Activated T-helper 2 cell treated with anti-CD3 and anti-CD28 coated beads, Interferon-gamma antibody, Interleukin-2, Interleukin-4, amounts not matched to agents 10 μg/mL and 5 μg/mL and 100 μg/mL, durations not matched to agents 14 hours and 24 hours and 36 hours (primary cell): ENCODE results near the gene TDRD12. TPM values are rescaled to one million over a fixed set of nuclear protein-coding genes. Genes with fewer than 3 reads are reported as not detected.
"Not testable (repeated sequence)": the region's sequence is repeated elsewhere in the genome, so short reads cannot be mapped to it uniquely, and the experiment has no call there.

Experiments
- DNase-seq: peaks from one replicate; pipeline ENCODE4 v3.0.0; 2021; ENCODE audit warnings: low spot score
- H3K27ac Mint-ChIP-seq: one replicate; pipeline ENCODE4 v1.8.0; 2021; ENCODE audit warnings: mixed read lengths
- H3K27me3 Mint-ChIP-seq: one replicate; pipeline ENCODE4 v1.8.0; 2021; ENCODE audit warnings: low read depth, mixed read lengths
- H3K36me3 Mint-ChIP-seq: one replicate; pipeline ENCODE4 v1.8.0; 2021; ENCODE audit warnings: low read depth, mixed read lengths
- H3K4me1 Mint-ChIP-seq: one replicate; pipeline ENCODE4 v1.8.0; 2021; ENCODE audit warnings: low read depth, mixed read lengths
- H3K4me3 Mint-ChIP-seq: one replicate; pipeline ENCODE4 v1.8.0; 2021; ENCODE audit warnings: low read depth, mild to moderate bottlenecking, moderate library complexity, mixed read lengths
- H3K9me3 Mint-ChIP-seq: one replicate; pipeline ENCODE4 v1.8.0; 2021; ENCODE audit warnings: mixed read lengths
- intact Hi-C: fragments of 100-400 bp; cut with micrococcal nuclease; formaldehyde crosslinking; loops from one replicate; pipeline ENCODE4 v1.15.1; 2023
- total RNA-seq: library from RNA; stranded (reverse); gene quantifications from 2 replicates; pipeline ENCODE4 v1.2.3, GENCODE V29; 2022

Gene TDRD12
- total RNA-seq, 1 donor from 2014 or later, result 0.07 TPM

DNA sequence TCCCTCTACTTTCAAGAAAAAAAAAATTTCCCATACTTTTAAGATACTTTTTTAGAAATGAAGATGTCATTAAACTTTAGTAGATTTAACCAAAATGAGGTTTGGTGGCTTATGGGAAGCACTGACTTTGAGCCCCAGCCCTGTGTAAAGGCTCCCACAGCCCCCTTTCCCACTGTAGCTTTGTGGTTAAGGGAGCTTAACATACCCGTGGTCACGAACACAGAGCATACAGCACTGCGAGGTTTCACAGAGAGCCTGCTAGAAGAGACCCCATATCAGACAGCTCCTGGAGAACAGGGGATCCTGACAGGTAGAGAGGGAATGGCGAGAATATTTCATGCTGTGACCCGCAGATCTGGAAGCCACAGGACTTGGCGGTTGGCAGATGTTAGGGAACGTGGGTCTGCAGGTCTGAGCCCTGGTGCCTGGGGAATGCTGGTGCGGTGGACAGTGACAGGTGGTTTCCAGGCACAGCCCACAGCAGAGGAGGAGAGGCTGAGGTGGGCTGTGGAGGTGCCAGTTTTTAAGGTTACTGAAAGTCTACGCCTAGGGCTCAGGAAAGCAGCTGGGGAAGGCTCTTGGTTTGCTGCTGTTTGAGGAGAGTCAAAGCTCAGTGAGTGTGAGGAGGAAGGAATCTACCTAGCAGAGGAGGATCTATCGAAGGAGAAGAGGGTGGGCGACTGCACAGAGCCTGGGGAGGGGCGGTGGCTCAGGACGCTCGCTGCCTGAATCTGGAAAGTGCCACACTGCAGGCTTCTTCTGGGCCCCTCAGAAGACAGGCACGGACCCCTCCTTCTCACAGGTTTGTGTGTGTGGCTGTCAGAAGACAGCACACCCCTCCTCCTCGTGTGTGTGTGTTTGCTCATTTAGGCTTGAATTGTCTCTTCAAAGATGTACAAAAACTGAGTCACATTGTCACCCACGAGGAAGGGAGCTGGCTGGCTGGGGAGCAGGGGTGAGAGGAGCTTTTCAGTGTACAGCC is 100.1 kb downstream of the TDRD12 start:
- Mint-ChIP-seq H3K4me1 (no peaks in the 10 kb centered on the region), H3K9me3 (no peaks in the 10 kb centered on the region), H3K27ac (no peak overlapping the region), H3K36me3 (no peaks in the 10 kb centered on the region), H3K4me3 (no peak overlapping the region), H3K27me3 (peaks cover 6% of the 10 kb centered on the region)
- DNase-seq, result no peak
- intact Hi-C loops, result no loop called here

DNA sequence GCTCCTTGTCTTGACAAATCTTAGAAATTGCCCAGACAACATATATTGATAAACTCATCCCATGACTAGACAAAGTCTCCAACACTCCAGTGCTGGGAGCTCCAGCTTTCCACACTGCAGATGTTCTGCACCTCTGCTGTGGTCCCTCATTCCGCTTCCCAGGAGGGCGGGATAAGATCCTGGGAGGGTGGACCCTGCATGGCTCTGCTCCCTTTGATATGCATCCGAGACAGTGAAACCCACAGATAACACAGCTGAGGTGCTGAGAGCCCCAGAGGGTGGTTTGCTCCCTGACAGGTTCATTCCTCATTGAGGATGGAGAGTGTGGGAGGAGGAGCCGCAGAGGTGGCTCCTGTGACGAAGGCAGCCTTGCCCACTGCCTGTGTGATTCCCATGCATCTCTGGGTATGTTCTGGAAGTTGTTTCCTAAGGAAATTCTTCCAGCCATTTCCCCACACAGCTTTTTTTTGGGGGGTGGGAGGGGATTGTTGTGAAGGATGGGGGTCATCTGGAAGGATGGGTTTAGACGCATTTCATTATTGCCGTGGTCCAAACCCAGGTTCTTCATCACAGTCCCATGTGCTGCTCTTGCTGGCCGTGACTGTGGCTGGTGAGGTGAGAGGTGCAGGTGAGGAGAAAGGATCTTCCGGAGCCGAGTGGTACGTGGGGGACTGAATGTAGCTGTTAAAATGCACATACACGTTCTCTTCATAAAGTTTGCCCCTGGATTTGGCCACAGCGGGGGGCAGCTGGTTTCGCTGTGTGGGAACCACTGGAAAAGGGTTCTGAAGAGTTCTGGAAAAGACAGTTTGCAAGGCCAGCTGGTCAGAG is 103.6 kb downstream of the TDRD12 start:
- Mint-ChIP-seq H3K27ac (no peak overlapping the region), H3K4me1 (no peaks in the 10 kb centered on the region), H3K36me3 (no peaks in the 10 kb centered on the region), H3K9me3 (no peaks in the 10 kb centered on the region), H3K4me3 (no peak overlapping the region), H3K27me3 (peaks cover 10% of the 10 kb centered on the region)
- intact Hi-C loops, result no loop called here
- no peak for DNase-seq

DNA sequence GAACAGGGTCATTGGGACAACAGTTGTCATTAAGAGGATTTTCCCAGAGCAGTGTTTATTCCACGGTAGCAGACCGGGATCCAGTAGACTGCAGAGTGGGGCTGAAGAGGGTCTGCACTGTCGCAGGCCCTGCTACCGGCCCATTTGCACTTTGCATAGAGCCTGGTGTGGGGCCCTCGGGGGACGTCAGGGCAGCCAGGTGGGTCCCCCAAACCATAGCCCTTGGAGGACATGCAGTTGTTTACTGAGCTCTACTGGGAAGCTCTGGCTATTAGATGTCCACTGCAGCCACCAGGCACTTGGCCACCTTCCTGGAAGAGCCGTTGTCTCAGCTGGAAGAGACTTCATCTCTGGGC is 104.2 kb downstream of the TDRD12 start:
- Mint-ChIP-seq H3K36me3 (no peaks in the 10 kb centered on the region), H3K4me3 (no peak overlapping the region), H3K9me3 (no peaks in the 10 kb centered on the region), H3K27ac (no peak overlapping the region), H3K27me3 (peaks cover 11% of the 10 kb centered on the region), H3K4me1 (no peaks in the 10 kb centered on the region)
- no peak for DNase-seq
- intact Hi-C loops, result no loop called here

DNA sequence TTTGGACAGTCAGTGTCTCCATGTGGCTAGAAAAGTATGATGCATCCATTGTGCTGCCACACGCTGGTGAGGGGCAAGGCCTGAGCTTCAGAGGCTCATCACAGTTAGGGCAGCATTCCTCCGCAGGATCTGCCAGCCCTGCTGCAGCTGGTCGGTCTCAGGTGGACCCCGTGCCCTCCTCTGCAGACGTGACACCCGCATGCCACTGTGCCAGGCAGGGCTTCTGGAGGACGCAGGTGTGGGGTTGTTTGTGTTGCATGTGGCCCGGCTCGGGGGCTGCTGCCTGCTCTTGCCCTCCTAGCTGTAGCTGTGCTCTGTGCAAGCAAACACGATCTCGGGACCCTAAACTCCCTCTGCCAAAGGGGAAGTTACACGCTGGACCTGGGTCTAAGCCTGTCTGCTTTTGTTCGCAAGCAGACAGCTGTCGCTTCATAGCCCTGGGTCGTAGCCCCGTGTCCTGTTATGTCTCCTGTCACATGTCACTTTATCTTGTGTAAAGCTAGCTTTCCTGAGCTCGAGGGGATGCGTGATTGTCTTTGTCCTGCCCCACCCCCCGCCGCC is 104.7 kb downstream of the TDRD12 start:
- Mint-ChIP-seq H3K27ac (no peak overlapping the region), H3K36me3 (no peaks in the 10 kb centered on the region), H3K4me1 (no peaks in the 10 kb centered on the region), H3K27me3 (peaks cover 11% of the 10 kb centered on the region), H3K9me3 (no peaks in the 10 kb centered on the region), H3K4me3 (no peak overlapping the region)
- no peak for DNase-seq
- intact Hi-C loops, result no loop called here

DNA sequence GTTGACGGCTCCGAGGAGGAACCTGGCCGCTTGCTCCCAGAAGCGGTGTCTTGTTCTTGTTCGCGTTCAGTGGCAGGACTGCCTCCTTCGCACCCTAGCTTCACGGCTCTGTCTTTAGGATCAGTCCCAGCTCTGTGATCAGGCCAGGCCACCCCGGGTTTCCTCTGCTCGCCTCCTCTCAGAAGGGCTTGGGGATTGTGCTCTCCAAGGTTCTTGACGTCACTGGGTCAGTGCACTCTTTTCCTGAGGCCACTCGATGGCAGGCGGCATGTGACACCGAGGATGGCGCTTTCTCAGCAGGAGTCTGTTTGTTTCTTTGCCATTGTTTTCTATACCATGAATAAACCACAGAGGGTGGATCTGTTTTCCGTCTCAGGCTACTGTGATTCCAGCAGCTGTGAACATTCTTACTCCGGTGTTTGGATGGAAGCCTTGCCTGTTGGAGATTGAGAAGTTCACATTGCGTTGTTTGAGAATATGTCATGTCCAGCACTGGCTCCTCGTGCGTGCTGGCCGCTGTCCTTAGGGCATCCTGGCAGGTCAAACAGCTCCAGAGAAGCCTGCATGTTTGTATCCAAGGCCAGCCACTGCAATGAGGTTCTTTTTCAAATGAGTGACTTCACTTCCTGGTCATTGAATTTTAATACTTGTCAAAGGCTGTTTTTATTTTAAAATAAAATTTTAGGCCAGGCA is 105.5 kb downstream of the TDRD12 start:
- Mint-ChIP-seq H3K27me3 (peaks cover 7% of the 10 kb centered on the region), H3K27ac (no peak overlapping the region)

DNA sequence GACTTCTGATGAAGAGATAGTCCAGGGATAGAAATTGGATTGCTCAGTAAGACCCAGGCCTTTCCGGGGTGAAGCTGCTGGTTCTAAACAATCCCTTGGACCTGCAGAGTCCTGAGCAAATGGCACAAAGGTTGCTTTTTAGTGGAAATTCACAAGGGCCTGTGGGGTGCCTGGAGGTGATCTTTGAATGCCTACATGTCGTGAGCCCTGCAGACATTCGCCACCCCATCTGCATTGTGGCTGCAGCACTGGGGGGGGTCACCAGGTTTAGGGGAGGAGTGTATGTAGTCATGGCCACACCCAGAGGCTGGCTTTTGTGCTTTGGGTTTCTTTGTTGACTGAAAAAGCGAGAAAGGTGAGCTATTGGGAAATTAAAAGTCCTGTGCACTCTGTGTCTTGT is 108.6 kb downstream of the TDRD12 start:
- peaks cover 7% of the 10 kb centered on the region for H3K27me3 Mint-ChIP-seq
- no peak for DNase-seq
- no peak overlapping the region for H3K27ac Mint-ChIP-seq
- H3K9me3 Mint-ChIP-seq, result no peaks in the 10 kb centered on the region
- intact Hi-C loops, result no loop called here
- no peaks in the 10 kb centered on the region for H3K4me1 Mint-ChIP-seq
- no peak overlapping the region for H3K4me3 Mint-ChIP-seq
- H3K36me3 Mint-ChIP-seq, result no peaks in the 10 kb centered on the region

More for the DNA sequence above, 105.5 kb downstream of the TDRD12 start:
- H3K36me3 Mint-ChIP-seq, result no peaks in the 10 kb centered on the region
- H3K4me3 Mint-ChIP-seq, result no peak overlapping the region
- no peaks in the 10 kb centered on the region for H3K4me1 Mint-ChIP-seq
- DNase-seq, result no peak
- intact Hi-C loops, result no loop called here
- no peaks in the 10 kb centered on the region for H3K9me3 Mint-ChIP-seq

DNA sequence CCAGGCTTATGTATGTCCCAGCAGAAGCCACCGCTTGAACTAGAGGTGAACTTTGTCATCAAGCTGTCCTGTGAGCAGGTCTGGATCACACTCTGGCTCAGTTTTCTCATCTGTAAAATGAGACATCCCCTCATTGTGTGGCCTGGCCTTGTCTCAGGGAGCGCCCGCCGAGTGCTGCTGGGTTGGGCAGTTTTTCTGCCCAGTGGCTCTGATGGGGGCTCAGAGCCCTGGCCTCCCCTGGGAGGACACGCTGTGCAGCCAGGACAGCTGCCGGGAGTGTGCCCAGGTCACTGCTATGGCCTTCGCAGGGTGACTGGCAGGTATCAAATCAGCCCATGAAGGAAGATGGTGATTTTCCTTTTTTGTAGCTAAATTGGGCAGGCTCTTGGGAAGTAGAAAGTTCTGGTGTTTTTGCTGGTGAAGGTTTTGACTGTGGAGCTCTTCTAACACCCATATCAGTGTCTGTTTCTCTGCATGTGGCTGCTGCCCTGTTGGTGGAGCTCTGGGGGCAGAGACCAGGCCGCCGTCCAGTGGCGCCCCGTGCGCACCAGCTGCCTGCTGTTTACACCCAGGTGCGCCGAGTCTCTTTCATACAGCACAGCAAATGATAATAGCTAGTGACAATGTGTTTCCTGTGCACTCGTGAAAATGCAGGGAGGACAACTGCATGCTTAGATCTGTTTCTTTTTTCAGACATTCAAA is 109.2 kb downstream of the TDRD12 start:
- H3K36me3 Mint-ChIP-seq, result no peaks in the 10 kb centered on the region

DNA sequence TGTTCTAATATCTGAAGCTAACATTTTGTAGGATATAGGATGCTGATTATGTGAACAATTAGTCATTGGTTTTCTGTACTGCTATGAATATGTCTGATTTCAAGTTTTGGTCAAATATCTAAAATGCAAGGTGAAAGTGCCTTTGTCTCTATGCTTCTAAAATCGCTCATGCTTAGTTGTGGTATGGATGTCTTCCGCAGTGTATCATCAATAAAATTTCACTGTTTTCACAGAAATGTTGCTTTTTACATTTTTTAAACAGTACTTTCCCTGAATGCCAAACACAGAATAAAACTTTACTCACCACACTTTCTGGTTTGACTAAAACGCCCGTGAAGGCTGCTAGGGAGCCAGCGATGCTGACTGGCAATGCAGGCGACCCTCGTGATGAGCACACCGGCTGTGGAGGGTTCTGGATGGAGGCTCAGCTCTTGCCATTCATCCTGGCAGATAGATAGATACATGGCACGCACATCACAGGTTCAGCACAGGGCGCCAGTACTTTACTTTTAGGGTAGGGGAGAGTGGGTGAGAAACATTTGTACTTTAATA is 109.9 kb downstream of the TDRD12 start:
- Mint-ChIP-seq H3K4me1 (no peaks in the 10 kb centered on the region), H3K27ac (no peak overlapping the region), H3K36me3 (no peaks in the 10 kb centered on the region), H3K9me3 (no peaks in the 10 kb centered on the region), H3K27me3 (peaks cover 5% of the 10 kb centered on the region), H3K4me3 (no peak overlapping the region)
- intact Hi-C loops, result no loop called here
- no peak for DNase-seq

More for the DNA sequence above, 109.2 kb downstream of the TDRD12 start:
- DNase-seq, result no peak
- H3K9me3 Mint-ChIP-seq, result no peaks in the 10 kb centered on the region
- H3K4me3 Mint-ChIP-seq, result no peak overlapping the region
- H3K27ac Mint-ChIP-seq, result no peak overlapping the region
- H3K27me3 Mint-ChIP-seq, result peaks cover 5% of the 10 kb centered on the region
- H3K4me1 Mint-ChIP-seq, result no peaks in the 10 kb centered on the region
- intact Hi-C loops, result no loop called here

DNA sequence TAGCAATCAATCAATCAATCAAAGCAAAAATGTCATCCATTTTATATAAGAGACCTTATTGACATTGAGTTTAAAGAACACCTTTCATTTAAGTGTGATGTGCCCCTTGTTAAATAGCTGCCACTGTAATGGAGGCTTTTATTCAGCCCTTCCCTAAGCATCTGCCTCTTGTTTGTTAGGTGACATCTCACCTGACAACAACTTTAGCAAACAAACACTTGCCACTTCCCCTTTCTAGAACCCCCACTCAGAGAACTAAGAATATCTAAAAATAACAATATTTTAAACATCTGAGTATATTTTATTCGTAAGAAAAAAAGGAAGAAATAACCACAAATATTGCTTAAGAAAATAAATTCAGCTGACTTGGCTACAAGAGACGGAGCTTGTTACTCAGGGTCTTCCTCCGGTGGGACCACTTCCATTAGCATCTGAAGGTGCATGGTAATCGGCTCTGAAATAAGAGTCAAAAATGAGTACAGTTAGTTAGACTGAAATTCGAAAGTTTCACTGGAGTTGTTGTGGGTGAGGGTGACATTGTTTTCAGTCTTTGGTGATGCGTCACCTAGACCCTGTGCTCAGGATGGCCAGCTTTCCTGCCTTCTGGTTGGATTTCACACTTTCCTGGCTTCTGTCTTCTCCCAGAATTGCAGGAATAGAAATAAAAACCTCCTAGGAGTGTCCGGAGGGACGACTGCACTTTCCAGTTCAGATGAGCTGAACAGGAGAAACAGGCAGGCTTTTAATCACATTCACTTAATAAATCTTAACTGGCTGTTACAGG is 110.9 kb downstream of the TDRD12 start:
- no peak for DNase-seq
- Mint-ChIP-seq H3K27me3 (peaks cover 5% of the 10 kb centered on the region), H3K9me3 (no peaks in the 10 kb centered on the region), H3K4me3 (no peak overlapping the region), H3K36me3 (no peaks in the 10 kb centered on the region), H3K4me1 (no peaks in the 10 kb centered on the region), H3K27ac (no peak overlapping the region)
- intact Hi-C loops, result no loop called here

DNA sequence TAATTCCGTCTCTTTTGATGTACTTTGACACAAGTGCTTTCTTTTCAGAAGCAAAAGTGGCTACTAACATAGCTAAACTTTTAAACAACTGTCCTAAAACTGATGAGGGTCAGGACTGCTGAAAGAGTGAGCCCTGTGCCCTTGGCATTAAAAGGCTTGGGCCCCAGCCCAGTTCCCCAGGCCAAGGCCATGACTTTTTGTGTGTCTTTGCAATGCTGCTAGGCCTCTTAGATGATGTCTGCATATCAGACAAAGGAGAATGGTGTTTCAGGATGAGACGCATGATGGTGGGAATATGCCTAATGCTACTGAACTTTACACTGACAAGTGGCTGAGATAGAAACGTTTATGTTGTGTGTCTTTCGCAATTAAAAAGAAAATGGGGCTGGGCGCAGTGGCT is 112.0 kb downstream of the TDRD12 start:
- Mint-ChIP-seq H3K4me3 (no peak overlapping the region), H3K36me3 (no peaks in the 10 kb centered on the region), H3K9me3 (no peaks in the 10 kb centered on the region), H3K27me3 (peaks cover 5% of the 10 kb centered on the region), H3K27ac (no peak overlapping the region), H3K4me1 (no peaks in the 10 kb centered on the region)
- no peak for DNase-seq
- intact Hi-C loops, result no loop called here

DNA sequence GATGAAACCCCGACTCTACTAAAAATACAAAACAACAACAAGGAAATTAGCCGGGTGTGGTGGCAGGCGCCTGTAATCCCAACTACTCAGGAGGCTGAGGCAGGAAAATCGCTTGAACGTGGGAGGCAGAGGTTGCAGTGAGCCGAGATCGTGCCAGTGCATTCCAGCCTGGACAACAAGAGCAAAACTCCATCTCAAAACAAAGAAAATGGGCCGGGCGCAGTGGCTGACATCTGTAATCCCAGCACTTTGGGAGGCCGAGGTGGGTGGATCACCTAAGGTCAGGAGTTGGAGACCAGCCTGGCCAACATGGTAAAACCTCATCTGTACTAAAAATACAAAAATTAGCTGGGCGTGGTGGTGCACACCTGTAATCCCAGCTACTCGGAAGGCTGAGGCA is 112.5 kb downstream of the TDRD12 start:
- intact Hi-C loops, H3K4me1 Mint-ChIP-seq, H3K9me3 Mint-ChIP-seq, H3K36me3 Mint-ChIP-seq, H3K27ac Mint-ChIP-seq, H3K27me3 Mint-ChIP-seq, H3K4me3 Mint-ChIP-seq, DNase-seq: not testable (repeated sequence)
